K562 (cell line): ENCODE results near the gene VPS26A. TPM values are rescaled to one million over a fixed set of nuclear protein-coding genes. Genes with fewer than 3 reads are reported as not detected.
A peak's percentile ranks its signal among the peaks of the same experiment; 100 is the strongest.

ENCODE experiments used
- CREB1 ChIP-seq, 2 experiments: sonication (generic) in 1 of 2; formaldehyde crosslinking in 1 of 2; IDR thresholded peaks; 2 replicates each; pipeline versions ENCODE4 v1.6.1 to v1.8.0; 2012 to 2022; ENCODE audit warnings: inconsistent platforms in 1 of 2, mild to moderate bottlenecking in 1 of 2, missing genetic modification reagents in 1 of 2, moderate library complexity in 1 of 2
- GTF2A2 ChIP-seq: IDR thresholded peaks from 2 replicates; pipeline ENCODE4 v1.6.1; 2016; ENCODE audit warnings: mild to moderate bottlenecking, missing genetic modification characterization, missing compliant biosample characterization
- ID3 ChIP-seq, 2 experiments: fragments of 250-450 bp in 1 of 2; fragments of 450-650 bp in 1 of 2; sonication (Bioruptor Pico) in 1 of 2; IDR thresholded peaks; 2 replicates each; pipeline versions ENCODE4 v1.6.1 to v1.8.0; 2016 to 2021; ENCODE audit warnings: mild to moderate bottlenecking in 2 of 2, moderate library complexity in 2 of 2, missing compliant biosample characterization in 1 of 2, missing genetic modification characterization in 1 of 2
- MECOM ChIP-seq: fragments of 250-450 bp; sonication (Bioruptor Pico); IDR thresholded peaks from 2 replicates; pipeline ENCODE4 v1.8.0; 2022; ENCODE audit warnings: inconsistent platforms
- MYC ChIP-seq, 2 experiments: fragments of 250-450 bp in 1 of 2; sonication (Bioruptor Pico) in 1 of 2; IDR thresholded peaks; 2 replicates each; pipeline versions ENCODE4 v1.5.1 to v1.6.1; 2012 to 2021; ENCODE audit warnings: low read depth in 2 of 2, borderline replicate concordance in 1 of 2, improper control_type of control experiment in 1 of 2, low read length in 1 of 2, mild to moderate bottlenecking in 1 of 2, moderate library complexity in 1 of 2
- NFRKB ChIP-seq: fragments of 450-650 bp; IDR thresholded peaks from 2 replicates; pipeline ENCODE4 v1.6.1; 2016; ENCODE audit warnings: low read depth
- NONO ChIP-seq, 2 experiments: fragments of 200-400 bp in 1 of 2; fragments of 450-650 bp in 1 of 2; formaldehyde crosslinking in 1 of 2; IDR thresholded peaks; 2 replicates each; pipeline ENCODE4 v1.6.1; 2017; ENCODE audit warnings: low read depth in 2 of 2, mild to moderate bottlenecking in 2 of 2, moderate library complexity in 2 of 2, low read length in 1 of 2
- NR2C2 ChIP-seq, 2 experiments: fragments of 200-800 bp in 1 of 2; sonication (Bioruptor generic) in 1 of 2; sonication (generic) in 1 of 2; formaldehyde crosslinking in 1 of 2; IDR thresholded peaks; 2 replicates each; pipeline versions ENCODE4 v1.6.1 to v1.8.0; 2016 to 2022; ENCODE audit warnings: mild to moderate bottlenecking in 1 of 2, missing compliant biosample characterization in 1 of 2, missing genetic modification characterization in 1 of 2, missing genetic modification reagents in 1 of 2
- PHF8 ChIP-seq: fragments of 200-600 bp; sonication (generic); IDR thresholded peaks from 2 replicates; pipeline ENCODE4 v1.6.1; 2012; ENCODE audit warnings: mixed run types, mild to moderate bottlenecking, inconsistent platforms, low read length, moderate library complexity, borderline replicate concordance
- RBM25 ChIP-seq: fragments of 200-400 bp; formaldehyde crosslinking; IDR thresholded peaks from 2 replicates; pipeline ENCODE4 v1.6.1; 2018; ENCODE audit warnings: low read length, low read depth, moderate library complexity; ENCODE audit not compliant: severe bottlenecking
- SMAD4 ChIP-seq: fragments of 250-450 bp; sonication (Bioruptor Pico); conservative IDR thresholded peaks from 2 replicates; pipeline ENCODE4 v1.8.0; 2021; ENCODE audit warnings: inconsistent platforms, mild to moderate bottlenecking, moderate library complexity
- TEAD1 ChIP-seq, 2 experiments: fragments of 450-650 bp in 1 of 2; sonication (generic) in 1 of 2; formaldehyde crosslinking; IDR thresholded peaks; 2 replicates each; pipeline versions ENCODE4 v1.4.0 to v1.8.0; 2020 to 2022; ENCODE audit warnings: mild to moderate bottlenecking in 2 of 2, missing genetic modification reagents in 1 of 2
- ZKSCAN8 ChIP-seq: fragments of 200-800 bp; sonication (Bioruptor generic); IDR thresholded peaks from 2 replicates; pipeline ENCODE4 v1.6.1; 2016; ENCODE audit warnings: missing genetic modification characterization, missing compliant biosample characterization
- ZNF584 ChIP-seq: fragments of 200-800 bp; sonication (Bioruptor generic); IDR thresholded peaks from 2 replicates; pipeline ENCODE4 v1.6.1; 2016; ENCODE audit warnings: low read depth, mild to moderate bottlenecking, missing genetic modification characterization, missing compliant biosample characterization
- ZNF740 ChIP-seq, 3 experiments: fragments of 200-800 bp in 1 of 3; sonication (Bioruptor generic) in 1 of 3; sonication (generic) in 1 of 3; formaldehyde crosslinking in 1 of 3; IDR thresholded peaks; 2 replicates each; pipeline versions ENCODE4 v1.6.1 to v1.8.0; 2016 to 2022; ENCODE audit warnings: mild to moderate bottlenecking in 2 of 3, missing compliant biosample characterization in 2 of 3, missing genetic modification characterization in 2 of 3, missing genetic modification reagents in 1 of 3
- polyA plus RNA-seq, 8 experiments: library from polyadenylated mRNA; depleted of rRNA in 4 of 8; stranded (reverse) in 5 of 8; unstranded in 3 of 8; fragments of >200 nt; fragmentation: Nextera tagmentation in 2 of 8; fragmentation: Illumina TruSeq in 1 of 8; extraction: Ambion mirVana in 2 of 8; extraction: Trizol in 1 of 8; gene quantifications; 2 replicates each; pipeline versions ENCODE4 v1.2.1 to v1.2.3, GENCODE V29; 2011 to 2014; ENCODE audit warnings: inconsistent platforms in 1 of 8, missing spikeins in 1 of 8
- total RNA-seq, 7 experiments: library from RNA; depleted of rRNA in 6 of 7; stranded (reverse); fragments of >200 nt in 6 of 7; fragmentation: Illumina TruSeq in 2 of 7; extraction: Trizol in 2 of 7; gene quantifications; 2 replicates each; pipeline versions ENCODE4 v1.2.1 to v1.2.3, GENCODE V29; 2011 to 2021; ENCODE audit warnings: low replicate concordance in 1 of 7

Gene VPS26A
- total and polyA plus RNA-seq, 9 of the 15 experiments (the other 6 are each of a cell fraction or from before 2014, with no cell fraction given) = 47.1 to 137 (median 69.3) TPM

- TF ChIP-seq ID3 (CRISPR knock-in tag; IDR thresholded peaks at IDR 0.05) (no peak), ID3 (tag; IDR thresholded peaks at IDR 0.05) (0 out of 2 replicates have a peak, but pooled peaks have one; percentile 19), SMAD4 (CRISPR knock-in tag) (0 out of 2 replicates have a peak, but pooled peaks have one; percentile 28), NR2C2 (CRISPR knock-in tag; IDR thresholded peaks at IDR 0.05) (no peak), NR2C2 (tag; IDR thresholded peaks at IDR 0.05) (0 out of 2 replicates have a peak, but pooled peaks have one; percentile 1), TEAD1 (CRISPR knock-in tag; IDR thresholded peaks at IDR 0.05) (no peak), ZKSCAN8 (CRISPR knock-in tag) (0 out of 2 replicates have a peak, but pooled peaks have one; percentile 46), GTF2A2 (peak; percentile 68; the same call in 1 of the 2 replicates), ZNF740 (CRISPR knock-in tag; IDR thresholded peaks at IDR 0.05) (peak; percentile 15; the same call in 1 of the 2 replicates), ZNF740 (tag; IDR thresholded peaks at IDR 0.05) (no peak), NONO (IDR thresholded peaks at IDR 0.05; ENCODE audit: low read depth in 2 of 2, low read length in 1 of 2) (no peak), RBM25 (peak; percentile 18), CREB1 (IDR thresholded peaks at IDR 0.05) (no peak), CREB1 (CRISPR knock-in tag; IDR thresholded peaks at IDR 0.05) (no peak), MECOM (CRISPR knock-in tag) (0 out of 2 replicates have a peak, but pooled peaks have one; percentile 27), MYC (IDR thresholded peaks at IDR 0.05; ENCODE audit: low read depth, low read length) (no peak), MYC (CRISPR knock-in tag; IDR thresholded peaks at IDR 0.05; ENCODE audit: borderline replicate concordance, low read depth) (0 out of 2 replicates have a peak, but pooled peaks have one; percentile 31), NFRKB (peak; percentile 85), ZNF584 (CRISPR knock-in tag) (peak; percentile 82; the same call in 1 of the 2 replicates), PHF8 (no peak)
Observed at GRCh38 chr10:69216577-69217118, 92.7 kb downstream of the VPS26A start (continued).
